Measurements from ENCODE around the gene RDH16. TPM values are rescaled to one million over a fixed set of nuclear protein-coding genes. Genes with fewer than 3 reads are reported as not detected.
"Not testable (repeated sequence)": the region's sequence is repeated elsewhere in the genome, so short reads cannot be mapped to it uniquely, and the experiment has no call there.

The RDH16 gene
- total RNA-seq, 1 experiment from 2014 or later = 0.39 TPM

GRCh38 chr12:56941299-56942017, 15.9 kb downstream of the RDH16 start:
- Histone ChIP-seq H3K79me2 (ENCODE audit: insufficient read depth, low read length) (no peaks in the 10 kb centered on the region), H3T11ph (ENCODE audit: low read length) (no peak overlapping the region), H4K5ac (ENCODE audit: insufficient read length, low read depth, low read length) (no peak overlapping the region), H3K79me1 (ENCODE audit: insufficient read depth, low read depth, low read length, poor library complexity, severe bottlenecking) (no peaks in the 10 kb centered on the region), H3K23ac (ENCODE audit: insufficient read length, low read depth, low read length) (no peak overlapping the region), H3K4me1 (ENCODE audit: insufficient read depth, low read length) (no peaks in the 10 kb centered on the region), H3K4ac (ENCODE audit: low read depth, low read length) (no peak overlapping the region), H2BK120ac (ENCODE audit: low read depth, low read length, poor library complexity, severe bottlenecking) (no peak overlapping the region), H3K27me3 (ENCODE audit: insufficient read depth, low read length) (no peaks in the 10 kb centered on the region), H3K4me2 (ENCODE audit: insufficient read depth, insufficient read length, low read length) (no peak overlapping the region), H3K27ac (ENCODE audit: insufficient read length, low read depth, low read length) (no peak overlapping the region), H2BK15ac (ENCODE audit: low read depth, low read length) (no peak overlapping the region), H4K20me1 (ENCODE audit: control insufficient read depth, insufficient read depth, insufficient read length) (no peaks in the 10 kb centered on the region), H4K8ac (replicated peaks; ENCODE audit: insufficient read length, low read depth, low read length) (no peak overlapping the region), H2AFZ (ENCODE audit: low read length) (no peak overlapping the region), H2AK5ac (ENCODE audit: insufficient read length, low read length) (no peak overlapping the region), H3K18ac (ENCODE audit: insufficient read length, low read depth, low read length) (no peak overlapping the region), H3K9me3 (ENCODE audit: control insufficient read depth, low read depth, low read length) (no peaks in the 10 kb centered on the region), H4K91ac (ENCODE audit: insufficient read length, low read depth, low read length) (no peak overlapping the region), H2BK20ac (ENCODE audit: low read depth, low read length, poor library complexity, severe bottlenecking) (no peak overlapping the region), H3K56ac (ENCODE audit: insufficient read length, low read depth, low read length) (no peak overlapping the region), H2BK12ac (ENCODE audit: insufficient read length, low read depth, low read length) (no peak overlapping the region), H3K14ac (ENCODE audit: insufficient read depth, low read length) (no peak overlapping the region), H3K9ac (ENCODE audit: extremely low read depth, insufficient read length, low read length) (no peak overlapping the region), H3K23me2 (ENCODE audit: insufficient read length, low read depth, low read length, poor library complexity, severe bottlenecking) (no peaks in the 10 kb centered on the region), H2BK5ac (ENCODE audit: insufficient read length, low read length) (no peak overlapping the region)
- peaks cover 0 to 6% of the 10 kb centered on the region in 2 experiments; a peak in 2 of 4 replicates for H3K4me1 Mint-ChIP-seq
- peak overlapping the region in 1 of 3 experiments; percentile 44; a peak in 2 of 7 replicates for H3K27ac Mint-ChIP-seq
- no peak overlapping the region for H3K4me3 Mint-ChIP-seq
- peaks cover 0 to 7% (median 2%) of the 10 kb centered on the region in 3 experiments; a peak in 5 of 7 replicates for H3K36me3 Mint-ChIP-seq (ENCODE audit: insufficient read depth in 1 of 3, low read depth in 3 of 3)
- peaks cover 13% of the 10 kb centered on the region for H3K27me3 Mint-ChIP-seq (ENCODE audit: low read depth)
- peaks cover 17 to 26% of the 10 kb centered on the region in 2 experiments for H3K9me3 Mint-ChIP-seq
- TF ChIP-seq, protein P1, sequence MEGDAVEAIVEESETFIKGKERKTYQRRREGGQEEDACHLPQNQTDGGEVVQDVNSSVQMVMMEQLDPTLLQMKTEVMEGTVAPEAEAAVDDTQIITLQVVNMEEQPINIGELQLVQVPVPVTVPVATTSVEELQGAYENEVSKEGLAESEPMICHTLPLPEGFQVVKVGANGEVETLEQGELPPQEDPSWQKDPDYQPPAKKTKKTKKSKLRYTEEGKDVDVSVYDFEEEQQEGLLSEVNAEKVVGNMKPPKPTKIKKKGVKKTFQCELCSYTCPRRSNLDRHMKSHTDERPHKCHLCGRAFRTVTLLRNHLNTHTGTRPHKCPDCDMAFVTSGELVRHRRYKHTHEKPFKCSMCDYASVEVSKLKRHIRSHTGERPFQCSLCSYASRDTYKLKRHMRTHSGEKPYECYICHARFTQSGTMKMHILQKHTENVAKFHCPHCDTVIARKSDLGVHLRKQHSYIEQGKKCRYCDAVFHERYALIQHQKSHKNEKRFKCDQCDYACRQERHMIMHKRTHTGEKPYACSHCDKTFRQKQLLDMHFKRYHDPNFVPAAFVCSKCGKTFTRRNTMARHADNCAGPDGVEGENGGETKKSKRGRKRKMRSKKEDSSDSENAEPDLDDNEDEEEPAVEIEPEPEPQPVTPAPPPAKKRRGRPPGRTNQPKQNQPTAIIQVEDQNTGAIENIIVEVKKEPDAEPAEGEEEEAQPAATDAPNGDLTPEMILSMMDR (conservative IDR thresholded peaks at IDR 0.05) = no peak
- peak; percentile 33 for DNase-seq
- WGBS (ENCODE audit: extremely low coverage, insufficient read length, low lambda C conversion rate) = no CpG with 5 or more reads among the region's 3 CpGs

GRCh38 chr12:56940942-56941298, 16.5 kb downstream of the RDH16 start:
- not testable (repeated sequence) for H3K23me2 ChIP-seq (ENCODE audit: insufficient read length, low read depth, low read length, poor library complexity, severe bottlenecking); H3K56ac ChIP-seq (ENCODE audit: insufficient read length, low read depth, low read length); H3K4me3 Mint-ChIP-seq; H3K27me3 ChIP-seq (ENCODE audit: insufficient read depth, low read length); H2AFZ ChIP-seq (ENCODE audit: low read length); H3K36me3 Mint-ChIP-seq (ENCODE audit: insufficient read depth in 1 of 3, low read depth in 3 of 3); H4K91ac ChIP-seq (ENCODE audit: insufficient read length, low read depth, low read length); H4K8ac ChIP-seq (replicated peaks; ENCODE audit: insufficient read length, low read depth, low read length); H3K4ac ChIP-seq (ENCODE audit: low read depth, low read length); H2BK120ac ChIP-seq (ENCODE audit: low read depth, low read length, poor library complexity, severe bottlenecking); H4K20me1 ChIP-seq (ENCODE audit: control insufficient read depth, insufficient read depth, insufficient read length); DNase-seq; H3K27ac Mint-ChIP-seq; H3K14ac ChIP-seq (ENCODE audit: insufficient read depth, low read length); H3K4me1 Mint-ChIP-seq; H3T11ph ChIP-seq (ENCODE audit: low read length); H3K79me1 ChIP-seq (ENCODE audit: insufficient read depth, low read depth, low read length, poor library complexity, severe bottlenecking); H2AK5ac ChIP-seq (ENCODE audit: insufficient read length, low read length); H2BK20ac ChIP-seq (ENCODE audit: low read depth, low read length, poor library complexity, severe bottlenecking); H2BK15ac ChIP-seq (ENCODE audit: low read depth, low read length); H2BK12ac ChIP-seq (ENCODE audit: insufficient read length, low read depth, low read length); H3K4me2 ChIP-seq (ENCODE audit: insufficient read depth, insufficient read length, low read length); H2BK5ac ChIP-seq (ENCODE audit: insufficient read length, low read length); H3K4me1 ChIP-seq (ENCODE audit: insufficient read depth, low read length); H3K27ac ChIP-seq (ENCODE audit: insufficient read length, low read depth, low read length); H3K18ac ChIP-seq (ENCODE audit: insufficient read length, low read depth, low read length); H3K9ac ChIP-seq (ENCODE audit: extremely low read depth, insufficient read length, low read length); H3K79me2 ChIP-seq (ENCODE audit: insufficient read depth, low read length); H3K9me3 ChIP-seq (ENCODE audit: control insufficient read depth, low read depth, low read length); H3K23ac ChIP-seq (ENCODE audit: insufficient read length, low read depth, low read length); H4K5ac ChIP-seq (ENCODE audit: insufficient read length, low read depth, low read length)
- peaks cover 16 to 26% of the 10 kb centered on the region in 2 experiments for H3K9me3 Mint-ChIP-seq
- WGBS (ENCODE audit: extremely low coverage, insufficient read length, low lambda C conversion rate) = no CpG with 5 or more reads among the region's 4 CpGs
- H3K27me3 Mint-ChIP-seq (ENCODE audit: low read depth) = peaks cover 18% of the 10 kb centered on the region
